ENCODE results near the gene PI4K2A.

Gene PI4K2A

DNA sequence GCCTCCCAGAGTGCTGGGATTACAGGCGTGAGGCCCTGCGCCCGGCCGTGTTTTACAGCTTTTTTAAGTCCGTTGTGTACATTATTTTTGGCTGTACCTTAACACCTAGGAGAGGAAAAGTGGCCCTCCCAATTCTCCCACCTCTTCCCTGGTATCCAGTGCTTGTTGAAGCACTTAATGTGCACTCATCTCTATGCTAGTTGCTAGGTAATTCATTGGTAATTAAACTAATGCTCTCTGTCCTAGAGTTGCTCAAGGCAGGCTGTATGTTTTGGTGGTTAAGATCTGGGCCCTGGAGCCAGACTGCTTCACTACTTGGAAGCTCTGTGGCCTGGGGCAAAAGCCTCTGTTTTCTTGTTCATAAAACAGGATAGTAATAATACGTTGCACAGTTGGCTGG lies 27.0 kb downstream of the PI4K2A start:
- Histone ChIP-seq H3K4me3 (ENCODE audit: low read depth, low read length) (no peak overlapping the region), H3K36me3 (ENCODE audit: control insufficient read depth in 2 of 2, insufficient read depth in 1 of 2, low read length in 2 of 2) (peaks cover 45 to 73% of the 10 kb centered on the region in 2 experiments), H3K9me3 (ENCODE audit: control insufficient read depth, insufficient read depth, low read depth, low read length) (no peaks in the 10 kb centered on the region), H3K27ac (ENCODE audit: extremely low read depth, low read depth, low read length) (no peak overlapping the region), H3K4me1 (ENCODE audit: control insufficient read depth, insufficient read depth, low read length) (no peaks in the 10 kb centered on the region)
- ChIA-PET POLR2A (no interaction called here), CTCF (interaction anchor here (1.8 to 5.0 kb wide), 2 partner anchors 9 to 42 kb away, joined by 10 to 31 read pairs; no protein-coding TSS in a partner anchor)
- TF ChIP-seq ZNF654 (tag by site-specific recombination; IDR thresholded peaks at IDR 0.05; ENCODE audit: low read depth) (no peak), ZNF292 (tag by site-specific recombination; IDR thresholded peaks at IDR 0.05; ENCODE audit: borderline replicate concordance, low read depth) (no peak), ZSCAN16 (tag by site-specific recombination; IDR thresholded peaks at IDR 0.05) (no peak), ZNF24 (tag by site-specific recombination; IDR thresholded peaks at IDR 0.05) (no peak), SP7 (tag by site-specific recombination; IDR thresholded peaks at IDR 0.05) (no peak), ZNF37A (tag by site-specific recombination; IDR thresholded peaks at IDR 0.05) (no peak), ZNF394 (tag by site-specific recombination; IDR thresholded peaks at IDR 0.05; ENCODE audit: borderline replicate concordance) (no peak), ZNF223 (tag by site-specific recombination; IDR thresholded peaks at IDR 0.05) (no peak), ATF2 (tag by site-specific recombination; IDR thresholded peaks at IDR 0.05; ENCODE audit: low read depth) (no peak), ZNF416 (tag by site-specific recombination; IDR thresholded peaks at IDR 0.05) (no peak), IKZF3 (tag by site-specific recombination; IDR thresholded peaks at IDR 0.05) (no peak), SCRT2 (tag by site-specific recombination; IDR thresholded peaks at IDR 0.05) (no peak), REPIN1 (tag by site-specific recombination; IDR thresholded peaks at IDR 0.05; ENCODE audit: low read depth) (no peak), ZNF138 (tag by site-specific recombination; IDR thresholded peaks at IDR 0.05; ENCODE audit: borderline replicate concordance) (no peak), ZNF214 (tag by site-specific recombination; IDR thresholded peaks at IDR 0.05; ENCODE audit: borderline replicate concordance) (no peak), SCRT1 (tag by site-specific recombination; IDR thresholded peaks at IDR 0.05; ENCODE audit: borderline replicate concordance) (no peak), CTCF (tag by site-specific recombination; IDR thresholded peaks at IDR 0.05) (no peak), ZFP69B (tag by site-specific recombination; IDR thresholded peaks at IDR 0.05) (no peak)
- TF ChIP-seq, protein P1, sequence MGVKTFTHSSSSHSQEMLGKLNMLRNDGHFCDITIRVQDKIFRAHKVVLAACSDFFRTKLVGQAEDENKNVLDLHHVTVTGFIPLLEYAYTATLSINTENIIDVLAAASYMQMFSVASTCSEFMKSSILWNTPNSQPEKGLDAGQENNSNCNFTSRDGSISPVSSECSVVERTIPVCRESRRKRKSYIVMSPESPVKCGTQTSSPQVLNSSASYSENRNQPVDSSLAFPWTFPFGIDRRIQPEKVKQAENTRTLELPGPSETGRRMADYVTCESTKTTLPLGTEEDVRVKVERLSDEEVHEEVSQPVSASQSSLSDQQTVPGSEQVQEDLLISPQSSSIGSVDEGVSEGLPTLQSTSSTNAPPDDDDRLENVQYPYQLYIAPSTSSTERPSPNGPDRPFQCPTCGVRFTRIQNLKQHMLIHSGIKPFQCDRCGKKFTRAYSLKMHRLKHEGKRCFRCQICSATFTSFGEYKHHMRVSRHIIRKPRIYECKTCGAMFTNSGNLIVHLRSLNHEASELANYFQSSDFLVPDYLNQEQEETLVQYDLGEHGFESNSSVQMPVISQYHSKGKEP (tag by site-specific recombination; IDR thresholded peaks at IDR 0.05), result no peak

GRCh38 chr10:97669571-97669970 lies 29.1 kb downstream of the PI4K2A start:
- Histone ChIP-seq H3K27ac (ENCODE audit: extremely low read depth, low read depth, low read length) (no peak overlapping the region), H3K4me3 (ENCODE audit: low read depth, low read length) (no peak overlapping the region), H3K4me1 (ENCODE audit: control insufficient read depth, insufficient read depth, low read length) (no peaks in the 10 kb centered on the region), H3K9me3 (ENCODE audit: control insufficient read depth, insufficient read depth, low read depth, low read length) (no peaks in the 10 kb centered on the region), H3K36me3 (ENCODE audit: control insufficient read depth in 2 of 2, insufficient read depth in 1 of 2, low read length in 2 of 2) (peaks cover 42 to 69% of the 10 kb centered on the region in 2 experiments; a peak in 2 of 3 replicates)
- ChIA-PET CTCF (interaction anchor here (1.1 to 5.0 kb wide), 4 partner anchors 7 to 63 kb away, joined by 3 to 31 read pairs (median 5); partner anchors contain the start of gene AVPI1), POLR2A (interaction anchor here (0.6 to 0.8 kb wide), 2 partner anchors 17 to 28 kb away, joined by 3 to 4 read pairs; partner anchors contain the start of gene AVPI1)
- TF ChIP-seq REPIN1 (tag by site-specific recombination; IDR thresholded peaks at IDR 0.05; ENCODE audit: low read depth) (no peak), ATF2 (tag by site-specific recombination; IDR thresholded peaks at IDR 0.05; ENCODE audit: low read depth) (no peak), GLI2 (tag by site-specific recombination; IDR thresholded peaks at IDR 0.05; ENCODE audit: borderline replicate concordance, low read depth) (no peak), GLIS2 (tag by site-specific recombination; IDR thresholded peaks at IDR 0.05) (no peak)
- TF ChIP-seq, protein P2, sequence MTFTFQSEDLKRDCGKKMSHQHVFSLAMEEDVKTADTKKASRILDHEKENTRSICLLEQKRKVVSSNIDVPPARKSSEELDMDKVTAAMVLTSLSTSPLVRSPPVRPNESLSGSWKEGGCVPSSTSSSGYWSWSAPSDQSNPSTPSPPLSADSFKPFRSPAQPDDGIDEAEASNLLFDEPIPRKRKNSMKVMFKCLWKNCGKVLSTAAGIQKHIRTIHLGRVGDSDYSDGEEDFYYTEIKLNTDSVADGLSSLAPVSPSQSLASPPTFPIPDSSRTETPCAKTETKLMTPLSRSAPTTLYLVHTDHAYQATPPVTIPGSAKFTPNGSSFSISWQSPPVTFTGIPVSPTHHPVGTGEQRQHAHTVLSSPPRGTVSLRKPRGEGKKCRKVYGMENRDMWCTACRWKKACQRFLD (tag by site-specific recombination; IDR thresholded peaks at IDR 0.05), result no peak
